ENCODE data around the gene WNT3.

GRCh38 chr17:46793541-46793940 is 25.0 kb downstream of the WNT3 start:
- TF ChIP-seq CTCF (conservative IDR thresholded peaks at IDR 0.05; ENCODE audit: low read length) (no peak), EZH2phosphoT487 (IDR thresholded peaks at IDR 0.05; ENCODE audit: borderline replicate concordance, low read depth, low read length) (no peak)
